Stimulated activated CD4-positive, alpha-beta T cell treated with anti-CD3 and anti-CD28 coated beads, TNF-alpha, amount 100 ng/mL, for 48 hours (primary cell): ENCODE measurements around the gene KIRREL1.

ENCODE experiments used
- DNase-seq, 3 donors: peaks; one replicate each; pipeline ENCODE4 v3.0.0-alpha.2; 2020; ENCODE audit warnings: low read depth in 3 of 3

KIRREL1 gene

GRCh38 chr1:157993147-157993917 is at the start of gene KIRREL1:
TSS of gene KIRREL1 (plus strand) at chr1:157993645. CDS start at chr1:157993677, 32 bp downstream.
- DNase-seq, result no peak

GRCh38 chr1:157944663-157945280 is 48.7 kb upstream of the KIRREL1 start:
- no peak for DNase-seq

- no peak for DNase-seq
Measured at GRCh38 chr1:157948312-157949073, 45.0 kb upstream of the KIRREL1 start.

- DNase-seq, result no peak
Measured at GRCh38 chr1:157949074-157949354, 44.4 kb upstream of the KIRREL1 start.

- DNase-seq, result no peak
Measured at GRCh38 chr1:157951230-157951629, 42.2 kb upstream of the KIRREL1 start.

- no peak for DNase-seq
Measured at GRCh38 chr1:157952601-157953000, 40.8 kb upstream of the KIRREL1 start.

GRCh38 chr1:157955221-157955620 is 38.2 kb upstream of the KIRREL1 start:
- no peak for DNase-seq

- DNase-seq, result no peak
Measured at GRCh38 chr1:157955857-157956256, 37.6 kb upstream of the KIRREL1 start.

GRCh38 chr1:157956732-157957131 is 36.7 kb upstream of the KIRREL1 start:
- DNase-seq, result no peak

- no peak for DNase-seq
Measured at GRCh38 chr1:157958263-157958662, 35.2 kb upstream of the KIRREL1 start.

GRCh38 chr1:157959750-157960149 is 33.7 kb upstream of the KIRREL1 start:
- no peak for DNase-seq

GRCh38 chr1:157960773-157961172 is 32.7 kb upstream of the KIRREL1 start:
- no peak for DNase-seq

- DNase-seq, result no peak
Measured at GRCh38 chr1:157961805-157962762, 31.4 kb upstream of the KIRREL1 start.

GRCh38 chr1:157963713-157964112 is 29.7 kb upstream of the KIRREL1 start:
- DNase-seq, result peak; percentile 27 to 56 (median 43)

GRCh38 chr1:157965584-157965983 is 27.9 kb upstream of the KIRREL1 start:
- DNase-seq, result no peak

- DNase-seq, result no peak
Measured at GRCh38 chr1:157966031-157966537, 27.4 kb upstream of the KIRREL1 start.

GRCh38 chr1:157967205-157967604 is 26.2 kb upstream of the KIRREL1 start:
- DNase-seq, result no peak

GRCh38 chr1:157968508-157968907 is 24.9 kb upstream of the KIRREL1 start:
- no peak for DNase-seq

- DNase-seq, result no peak
Measured at GRCh38 chr1:157968946-157969345, 24.5 kb upstream of the KIRREL1 start.

GRCh38 chr1:157969697-157970485 is 23.6 kb upstream of the KIRREL1 start:
- DNase-seq, result no peak

- DNase-seq, result no peak
Measured at GRCh38 chr1:157971769-157972168, 21.7 kb upstream of the KIRREL1 start.
